Measurements from ENCODE around the gene GRIFIN. TPM values are rescaled to one million over a fixed set of nuclear protein-coding genes. Genes with fewer than 3 reads are reported as not detected.

Gene GRIFIN
- total RNA-seq, 2 donors from 2014 or later = not detected

- TF ChIP-seq CTCF (conservative IDR thresholded peaks at IDR 0.05) = no peak
- WGBS, 2 experiments (ENCODE audit: insufficient coverage in 1 of 2, insufficient read length in 1 of 2) = 93 to 95% methylated on average over 3 to 11 of the region's 12 CpGs
- no peak overlapping the region for H3K9ac ChIP-seq (ENCODE audit: extremely low read depth, low read length, poor library complexity, severe bottlenecking)
- no peak overlapping the region for H3K27ac ChIP-seq (ENCODE audit: low read depth, low read length)
- H3K4me3 Mint-ChIP-seq = no peak overlapping the region
- no peak for DNase-seq
- no peaks in the 10 kb centered on the region for H3K27me3 Mint-ChIP-seq (ENCODE audit: insufficient read depth)
- H3K36me3 Mint-ChIP-seq (ENCODE audit: low read depth) = no peaks in the 10 kb centered on the region
- H3K27ac Mint-ChIP-seq = no peak overlapping the region
- H3K9me3 ChIP-seq (ENCODE audit: control insufficient read depth, low read length) = peaks cover 5% of the 10 kb centered on the region
- no peaks in the 10 kb centered on the region for H3K4me1 ChIP-seq (ENCODE audit: control insufficient read depth, insufficient read depth, low read length)
- no peaks in the 10 kb centered on the region for H3K36me3 ChIP-seq (ENCODE audit: control insufficient read depth, insufficient read depth, low read length)
- no peak overlapping the region for H3K4me3 ChIP-seq (ENCODE audit: low read length)
- no peaks in the 10 kb centered on the region for H3K4me1 Mint-ChIP-seq
- no peaks in the 10 kb centered on the region for H3K27me3 ChIP-seq (ENCODE audit: control insufficient read depth, insufficient read depth, low read length, poor library complexity, severe bottlenecking)
- H3K9me3 Mint-ChIP-seq = peaks cover 3% of the 10 kb centered on the region
Observed at GRCh38 chr7:2484868-2485267, 8.7 kb upstream of the GRIFIN start.

- H3K4me1 Mint-ChIP-seq = no peaks in the 10 kb centered on the region
- H3K9me3 Mint-ChIP-seq = peaks cover 3% of the 10 kb centered on the region
- no peaks in the 10 kb centered on the region for H3K36me3 Mint-ChIP-seq (ENCODE audit: low read depth)
- H3K27ac Mint-ChIP-seq = no peak overlapping the region
- no peak for DNase-seq
- no peaks in the 10 kb centered on the region for H3K27me3 Mint-ChIP-seq (ENCODE audit: insufficient read depth)
- Histone ChIP-seq H3K36me3 (ENCODE audit: control insufficient read depth, insufficient read depth, low read length) (no peaks in the 10 kb centered on the region), H3K9ac (ENCODE audit: extremely low read depth, low read length, poor library complexity, severe bottlenecking) (no peak overlapping the region), H3K4me3 (ENCODE audit: low read length) (no peak overlapping the region), H3K27me3 (ENCODE audit: control insufficient read depth, insufficient read depth, low read length, poor library complexity, severe bottlenecking) (no peaks in the 10 kb centered on the region), H3K4me1 (ENCODE audit: control insufficient read depth, insufficient read depth, low read length) (no peaks in the 10 kb centered on the region), H3K9me3 (ENCODE audit: control insufficient read depth, low read length) (peaks cover 5% of the 10 kb centered on the region), H3K27ac (ENCODE audit: low read depth, low read length) (no peak overlapping the region)
- no peak overlapping the region for H3K4me3 Mint-ChIP-seq
- WGBS, 2 experiments (ENCODE audit: insufficient coverage in 1 of 2, insufficient read length in 1 of 2) = 91 to 94% methylated on average over 5 of the region's 5 CpGs
- no peak for TF ChIP-seq CTCF (conservative IDR thresholded peaks at IDR 0.05)
Observed at GRCh38 chr7:2483494-2483893, 7.3 kb upstream of the GRIFIN start.

DNA sequence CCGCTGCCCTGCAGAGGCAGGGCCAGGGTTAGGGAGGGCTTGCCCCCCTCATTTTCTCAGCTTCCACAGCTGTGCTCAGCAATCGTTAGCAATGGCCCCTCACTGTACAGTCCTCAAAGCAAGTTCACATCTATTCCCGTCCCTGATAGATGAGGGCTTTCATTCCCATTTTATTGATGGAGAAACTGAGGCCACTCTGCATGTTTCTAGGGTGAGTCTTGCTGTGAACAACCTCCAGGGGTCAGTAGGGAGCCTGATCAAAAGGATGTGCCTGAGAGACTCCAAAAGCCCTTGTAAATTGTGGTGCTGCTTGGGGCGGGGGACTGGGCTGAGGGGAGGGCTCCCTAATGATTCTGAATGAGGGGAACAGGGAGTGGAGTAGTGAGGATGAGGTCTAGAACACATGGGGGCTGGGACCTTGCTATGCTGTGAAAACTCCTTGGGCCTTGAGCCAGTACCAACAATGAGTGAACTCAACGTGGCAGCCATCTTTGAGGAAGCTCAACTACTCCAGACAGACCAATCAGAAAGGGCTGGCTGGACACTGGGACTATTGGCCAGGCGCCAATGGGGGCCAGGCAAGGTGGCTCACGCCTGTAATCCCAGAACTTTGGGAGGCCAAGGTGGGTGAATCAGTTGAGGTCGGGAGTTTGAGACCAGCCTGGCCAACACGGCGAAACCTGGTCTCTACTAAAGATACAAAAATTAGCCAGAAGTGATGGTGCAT is 6.7 kb upstream of the GRIFIN start:
- Histone ChIP-seq H3K27me3 (ENCODE audit: control insufficient read depth, insufficient read depth, low read length, poor library complexity, severe bottlenecking) (no peaks in the 10 kb centered on the region), H3K36me3 (ENCODE audit: control insufficient read depth, insufficient read depth, low read length) (no peaks in the 10 kb centered on the region), H3K4me3 (ENCODE audit: low read length) (no peak overlapping the region), H3K9me3 (ENCODE audit: control insufficient read depth, low read length) (peaks cover 5% of the 10 kb centered on the region), H3K4me1 (ENCODE audit: control insufficient read depth, insufficient read depth, low read length) (no peaks in the 10 kb centered on the region), H3K27ac (ENCODE audit: low read depth, low read length) (no peak overlapping the region), H3K9ac (ENCODE audit: extremely low read depth, low read length, poor library complexity, severe bottlenecking) (no peak overlapping the region)
- DNase-seq = peak; percentile 51
- peaks cover 3% of the 10 kb centered on the region for H3K9me3 Mint-ChIP-seq
- H3K27ac Mint-ChIP-seq = no peak overlapping the region
- H3K4me3 Mint-ChIP-seq = no peak overlapping the region
- H3K27me3 Mint-ChIP-seq (ENCODE audit: insufficient read depth) = no peaks in the 10 kb centered on the region
- WGBS, 2 experiments (ENCODE audit: insufficient coverage in 1 of 2, insufficient read length in 1 of 2) = 93 to 96% methylated on average over 9 to 10 of the region's 10 CpGs
- H3K36me3 Mint-ChIP-seq (ENCODE audit: low read depth) = no peaks in the 10 kb centered on the region
- H3K4me1 Mint-ChIP-seq = no peaks in the 10 kb centered on the region
- peak; percentile 22 for TF ChIP-seq CTCF (conservative IDR thresholded peaks at IDR 0.05)
